ENCODE measurements around the gene CANT1.
A peak's percentile ranks its signal among the peaks of the same experiment; 100 is the strongest.
"Not testable (repeated sequence)": the region's sequence is repeated elsewhere in the genome, so short reads cannot be mapped to it uniquely, and the experiment has no call there.

Gene CANT1

GRCh38 chr17:79043191-79043930, 33.8 kb upstream of the CANT1 start:
- no peak for DNase-seq (ENCODE audit: low read depth)

- DNase-seq (ENCODE audit: low read depth): peak; percentile 74
These were observed 33.0 kb upstream of the CANT1 start for GRCh38 chr17:79042421-79043190.

- peak; percentile 77 for DNase-seq (ENCODE audit: low read depth)
These were observed 32.3 kb upstream of the CANT1 start for GRCh38 chr17:79041723-79042420.

- no peak for DNase-seq (ENCODE audit: low read depth)
These were observed 31.5 kb upstream of the CANT1 start for GRCh38 chr17:79041041-79041570.

- DNase-seq (ENCODE audit: low read depth): no peak
These were observed 30.3 kb upstream of the CANT1 start for GRCh38 chr17:79039886-79040285.

- DNase-seq (ENCODE audit: low read depth): no peak
These were observed 29.6 kb upstream of the CANT1 start for GRCh38 chr17:79039171-79039570.

- peak; percentile 93 for DNase-seq (ENCODE audit: low read depth)
These were observed 29.1 kb upstream of the CANT1 start for GRCh38 chr17:79038545-79039135.

- peak; percentile 95 for DNase-seq (ENCODE audit: low read depth)
These were observed 27.0 kb upstream of the CANT1 start for GRCh38 chr17:79036596-79036995.

- no peak for DNase-seq (ENCODE audit: low read depth)
These were observed 26.6 kb upstream of the CANT1 start for GRCh38 chr17:79036181-79036580.

GRCh38 chr17:79035686-79036085, 26.1 kb upstream of the CANT1 start:
- no peak for DNase-seq (ENCODE audit: low read depth)

- no peak for DNase-seq (ENCODE audit: low read depth)
These were observed 25.4 kb upstream of the CANT1 start for GRCh38 chr17:79034931-79035485.

- DNase-seq (ENCODE audit: low read depth): no peak
These were observed 24.4 kb upstream of the CANT1 start for GRCh38 chr17:79033741-79034501.

- no peak for DNase-seq (ENCODE audit: low read depth)
These were observed 23.6 kb upstream of the CANT1 start for GRCh38 chr17:79033046-79033616.

- no peak for DNase-seq (ENCODE audit: low read depth)
These were observed 22.7 kb upstream of the CANT1 start for GRCh38 chr17:79031996-79032875.

- not testable (repeated sequence) for DNase-seq (ENCODE audit: low read depth)
These were observed 21.1 kb upstream of the CANT1 start for GRCh38 chr17:79030636-79031035.

- DNase-seq (ENCODE audit: low read depth): no peak
These were observed 19.9 kb upstream of the CANT1 start for GRCh38 chr17:79029327-79030009.

GRCh38 chr17:79028496-79029326, 19.1 kb upstream of the CANT1 start:
- DNase-seq (ENCODE audit: low read depth): no peak

GRCh38 chr17:79027925-79028491, 18.4 kb upstream of the CANT1 start:
- no peak for DNase-seq (ENCODE audit: low read depth)
